ENCODE results near the gene MAD1L1. TPM values are rescaled to one million over a fixed set of nuclear protein-coding genes. Genes with fewer than 3 reads are reported as not detected.
A peak's percentile ranks its signal among the peaks of the same experiment; 100 is the strongest.

Gene MAD1L1
- total RNA-seq (2014; rRNA removed; shearing (Covaris generic)), result 65.3 and 125 TPM in 2 replicates
- total RNA-seq (2022), result 58.3 and 60.9 TPM in 2 replicates
- Bru-seq, nascent RNA, result percentile 60 among the genes with signal in this experiment
- percentile 67 among the genes with signal in this experiment for BruChase-seq, experiment 1, labeled RNA remaining after a 6-hour chase
- BruChase-seq, experiment 2, labeled RNA remaining after a 2-hour chase, result percentile 62 among the genes with signal in this experiment
- long read RNA-seq, transcript MAD1L1-202 (19 exons, 2,762 nt), result major isoform, 5 of 123 reads
- long read RNA-seq, partial matches to known transcripts, result 6 of 123 reads
- long read RNA-seq, other reads (novel, unspliced or antisense), result 109 of 123 reads

- Histone ChIP-seq H3K27ac (ENCODE audit: low read depth, low read length, poor library complexity, severe bottlenecking) (peak within 1 kb of the TSS; percentile 19), H3K9me2 (ENCODE audit: insufficient read depth, low read length) (no peaks in the 10 kb centered on the region), H3K4me1 (ENCODE audit: insufficient read depth, low read length, poor library complexity, severe bottlenecking) (peaks cover 37% of the 10 kb centered on the region), H4K20me1 (ENCODE audit: insufficient read depth, low read length) (no peaks in the 10 kb centered on the region; the same call in 1 of the 2 replicates), H3K36me3 (ENCODE audit: insufficient read depth, low read length) (peaks cover 60% of the 10 kb centered on the region), H3K4me3 (ENCODE audit: low read depth, low read length, poor library complexity, severe bottlenecking) (peak within 1 kb of the TSS; percentile 89), H3K9me3 (ENCODE audit: low read length) (no peaks in the 10 kb centered on the region), H3K4me2 (ENCODE audit: low read length) (peak within 1 kb of the TSS; percentile 72), H2AFZ (ENCODE audit: low read length) (peak within 1 kb of the TSS; percentile 44), H3K79me2 (ENCODE audit: insufficient read depth, low read depth, low read length) (peaks cover 35% of the 10 kb centered on the region)
- peak; percentile 92 for DNase-seq (ENCODE audit: low spot score)
- no TSS peak for BruUV-seq (replicated peaks)
- CTCF ChIA-PET (ENCODE audit: unreplicated experiment), result interaction anchor here (0.8 kb wide), 1 partner anchor 133 kb away, joined by 3 read pairs; no protein-coding TSS in a partner anchor
- TF ChIP-seq, protein P1, sequence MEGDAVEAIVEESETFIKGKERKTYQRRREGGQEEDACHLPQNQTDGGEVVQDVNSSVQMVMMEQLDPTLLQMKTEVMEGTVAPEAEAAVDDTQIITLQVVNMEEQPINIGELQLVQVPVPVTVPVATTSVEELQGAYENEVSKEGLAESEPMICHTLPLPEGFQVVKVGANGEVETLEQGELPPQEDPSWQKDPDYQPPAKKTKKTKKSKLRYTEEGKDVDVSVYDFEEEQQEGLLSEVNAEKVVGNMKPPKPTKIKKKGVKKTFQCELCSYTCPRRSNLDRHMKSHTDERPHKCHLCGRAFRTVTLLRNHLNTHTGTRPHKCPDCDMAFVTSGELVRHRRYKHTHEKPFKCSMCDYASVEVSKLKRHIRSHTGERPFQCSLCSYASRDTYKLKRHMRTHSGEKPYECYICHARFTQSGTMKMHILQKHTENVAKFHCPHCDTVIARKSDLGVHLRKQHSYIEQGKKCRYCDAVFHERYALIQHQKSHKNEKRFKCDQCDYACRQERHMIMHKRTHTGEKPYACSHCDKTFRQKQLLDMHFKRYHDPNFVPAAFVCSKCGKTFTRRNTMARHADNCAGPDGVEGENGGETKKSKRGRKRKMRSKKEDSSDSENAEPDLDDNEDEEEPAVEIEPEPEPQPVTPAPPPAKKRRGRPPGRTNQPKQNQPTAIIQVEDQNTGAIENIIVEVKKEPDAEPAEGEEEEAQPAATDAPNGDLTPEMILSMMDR (conservative IDR thresholded peaks at IDR 0.05; ENCODE audit: low read length), result no peak
- TF ChIP-seq EZH2phosphoT487 (IDR thresholded peaks at IDR 0.05; ENCODE audit: borderline replicate concordance, low read depth, low read length), result no peak
- intact Hi-C loops (cut with micrococcal nuclease; ENCODE audit: unreplicated experiment), result loop anchor here (5.0 kb wide), 1 partner anchor 174 kb away; no protein-coding TSS in a partner anchor
- POLR2A ChIA-PET, result no interaction called here
Measured at GRCh38 chr7:2232766-2233520, at the start of gene MAD1L1. TSS of gene MAD1L1 (minus strand) at chr7:2232945. CDS start at chr7:2230133, 2,812 bp downstream.

DNA sequence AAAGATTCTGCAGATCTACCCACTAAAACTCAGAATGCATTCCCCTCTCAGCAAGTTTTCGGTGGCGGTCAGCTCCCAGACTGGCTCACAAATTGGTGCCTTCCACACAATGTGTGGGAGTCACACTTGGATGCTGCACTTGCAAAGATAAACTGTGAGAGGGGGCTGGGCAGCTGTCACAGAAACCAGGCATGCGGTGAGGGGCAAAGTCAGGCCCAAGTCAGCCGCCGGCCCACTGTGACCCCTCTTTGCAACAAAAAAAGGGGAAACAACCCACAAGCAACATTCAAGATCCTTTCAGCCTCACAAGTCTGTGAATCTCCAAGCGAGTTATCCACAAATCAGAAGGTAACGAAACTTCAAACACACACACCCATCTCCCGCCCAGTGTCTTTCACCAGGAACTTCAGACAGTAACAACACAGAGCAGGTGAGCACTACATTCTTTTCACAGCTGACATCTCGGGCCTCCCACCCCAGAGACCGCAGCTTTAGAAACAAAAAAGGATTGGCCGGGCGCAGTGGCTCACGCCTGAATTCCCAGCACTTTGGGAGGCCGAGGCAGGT lies 49.5 kb upstream of the MAD1L1 start:
- no peak overlapping the region for H3K27ac ChIP-seq (ENCODE audit: low read depth, low read length, poor library complexity, severe bottlenecking)
- no peak overlapping the region for H3K4me3 ChIP-seq (ENCODE audit: low read depth, low read length, poor library complexity, severe bottlenecking)
- H3K36me3 ChIP-seq (ENCODE audit: insufficient read depth, low read length), result peaks cover under 1% of the 10 kb centered on the region; the same call in 1 of the 2 replicates
- H3K9me2 ChIP-seq (ENCODE audit: insufficient read depth, low read length), result no peaks in the 10 kb centered on the region
- CTCF ChIA-PET (ENCODE audit: unreplicated experiment), result no interaction called here
- no peak for DNase-seq (ENCODE audit: low spot score)
- H3K79me2 ChIP-seq (ENCODE audit: insufficient read depth, low read depth, low read length), result no peaks in the 10 kb centered on the region
- H3K9me3 ChIP-seq (ENCODE audit: low read length), result no peaks in the 10 kb centered on the region
- no peak overlapping the region for H3K4me2 ChIP-seq (ENCODE audit: low read length)
- intact Hi-C loops (cut with micrococcal nuclease; ENCODE audit: unreplicated experiment), result loop anchor here (1.0 kb wide), 1 partner anchor 25 kb away; no protein-coding TSS in a partner anchor
- H3K4me1 ChIP-seq (ENCODE audit: insufficient read depth, low read length, poor library complexity, severe bottlenecking), result no peaks in the 10 kb centered on the region
- H2AFZ ChIP-seq (ENCODE audit: low read length), result no peak overlapping the region
- BruUV-seq (replicated peaks), result no TSS peak
- POLR2A ChIA-PET, result interaction anchor here (0.8 kb wide), 1 partner anchor 55 kb away, joined by 3 read pairs; no protein-coding TSS in a partner anchor
- no peak for TF ChIP-seq EZH2phosphoT487 (IDR thresholded peaks at IDR 0.05; ENCODE audit: borderline replicate concordance, low read depth, low read length)
- TF ChIP-seq, protein P1 (conservative IDR thresholded peaks at IDR 0.05; ENCODE audit: low read length), result no peak
- H4K20me1 ChIP-seq (ENCODE audit: insufficient read depth, low read length), result no peaks in the 10 kb centered on the region

Data from OCI-LY7 (cell line).